ENCODE measurements around the gene DNAH3.

Gene DNAH3

DNA sequence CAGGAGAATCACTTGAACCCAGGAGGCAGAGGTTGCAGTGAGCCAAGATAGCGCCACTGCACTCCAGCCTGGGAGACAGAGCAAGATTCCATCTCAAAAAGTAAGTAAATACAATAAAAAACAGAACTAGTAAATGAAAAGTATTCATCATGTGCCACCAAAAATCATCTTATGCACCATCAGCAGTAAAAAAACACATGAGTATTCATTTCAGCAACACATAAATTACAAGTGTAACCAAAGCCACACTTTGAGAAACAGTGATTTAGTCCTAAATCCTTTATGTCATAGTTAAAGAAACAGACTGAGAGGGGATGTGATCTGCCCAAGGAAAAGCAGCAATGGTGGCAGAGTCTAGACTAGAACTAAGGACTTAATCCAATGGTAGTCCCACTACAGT, 263.4 kb downstream of the DNAH3 start:
- no peak overlapping the region for H3K4me3 ChIP-seq (ENCODE audit: low read length)
- H3K4me1 ChIP-seq (ENCODE audit: low read length), result no peaks in the 10 kb centered on the region
- TF ChIP-seq, protein P1, sequence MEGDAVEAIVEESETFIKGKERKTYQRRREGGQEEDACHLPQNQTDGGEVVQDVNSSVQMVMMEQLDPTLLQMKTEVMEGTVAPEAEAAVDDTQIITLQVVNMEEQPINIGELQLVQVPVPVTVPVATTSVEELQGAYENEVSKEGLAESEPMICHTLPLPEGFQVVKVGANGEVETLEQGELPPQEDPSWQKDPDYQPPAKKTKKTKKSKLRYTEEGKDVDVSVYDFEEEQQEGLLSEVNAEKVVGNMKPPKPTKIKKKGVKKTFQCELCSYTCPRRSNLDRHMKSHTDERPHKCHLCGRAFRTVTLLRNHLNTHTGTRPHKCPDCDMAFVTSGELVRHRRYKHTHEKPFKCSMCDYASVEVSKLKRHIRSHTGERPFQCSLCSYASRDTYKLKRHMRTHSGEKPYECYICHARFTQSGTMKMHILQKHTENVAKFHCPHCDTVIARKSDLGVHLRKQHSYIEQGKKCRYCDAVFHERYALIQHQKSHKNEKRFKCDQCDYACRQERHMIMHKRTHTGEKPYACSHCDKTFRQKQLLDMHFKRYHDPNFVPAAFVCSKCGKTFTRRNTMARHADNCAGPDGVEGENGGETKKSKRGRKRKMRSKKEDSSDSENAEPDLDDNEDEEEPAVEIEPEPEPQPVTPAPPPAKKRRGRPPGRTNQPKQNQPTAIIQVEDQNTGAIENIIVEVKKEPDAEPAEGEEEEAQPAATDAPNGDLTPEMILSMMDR (IDR thresholded peaks at IDR 0.05; ENCODE audit: low read depth, low read length), result no peak
- TF ChIP-seq EZH2phosphoT487 (IDR thresholded peaks at IDR 0.05; ENCODE audit: low read depth), result no peak
- H3K79me2 ChIP-seq (ENCODE audit: low read length), result no peaks in the 10 kb centered on the region
- no peak overlapping the region for H2AFZ ChIP-seq (ENCODE audit: low read depth, low read length)
- H3K27ac ChIP-seq (ENCODE audit: low read length), result no peak overlapping the region
- H3K9ac ChIP-seq (ENCODE audit: low read length), result no peak overlapping the region
- no peak overlapping the region for H3K4me2 ChIP-seq (ENCODE audit: low read length)
- H3K9me3 ChIP-seq (ENCODE audit: insufficient read depth, low read length), result no peaks in the 10 kb centered on the region
- H4K20me1 ChIP-seq (ENCODE audit: insufficient read depth, low read length), result no peaks in the 10 kb centered on the region
- no peaks in the 10 kb centered on the region for H3K36me3 ChIP-seq (replicated peaks; ENCODE audit: low read depth, low read length)
- H3K27me3 ChIP-seq (ENCODE audit: low read depth, low read length), result no peaks in the 10 kb centered on the region

DNA sequence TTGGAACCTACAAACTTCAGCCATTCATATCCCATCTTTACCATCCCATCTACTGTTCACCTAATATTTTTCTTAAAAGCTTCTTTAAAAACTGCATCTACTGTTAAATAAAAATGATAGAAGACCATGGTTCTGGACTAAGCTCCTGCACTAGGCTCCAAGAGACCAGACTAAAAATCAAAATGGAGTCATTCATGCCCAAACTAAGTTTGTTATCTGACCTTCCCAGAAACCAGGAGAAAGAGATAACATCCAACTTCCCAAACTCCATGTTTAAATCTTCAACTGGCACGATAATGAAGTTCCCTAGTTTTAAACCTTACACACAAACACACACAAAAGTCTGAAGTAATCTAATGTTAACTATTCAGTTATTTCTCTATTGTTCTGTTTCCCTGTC, 264.3 kb downstream of the DNAH3 start:
- no peaks in the 10 kb centered on the region for H4K20me1 ChIP-seq (ENCODE audit: insufficient read depth, low read length)
- H3K27ac ChIP-seq (ENCODE audit: low read length), result no peak overlapping the region
- no peaks in the 10 kb centered on the region for H3K36me3 ChIP-seq (replicated peaks; ENCODE audit: low read depth, low read length)
- H3K4me2 ChIP-seq (ENCODE audit: low read length), result no peak overlapping the region
- no peaks in the 10 kb centered on the region for H3K4me1 ChIP-seq (ENCODE audit: low read length)
- H3K4me3 ChIP-seq (ENCODE audit: low read length), result no peak overlapping the region
- H3K9ac ChIP-seq (ENCODE audit: low read length), result no peak overlapping the region
- H2AFZ ChIP-seq (ENCODE audit: low read depth, low read length), result no peak overlapping the region
- H3K27me3 ChIP-seq (ENCODE audit: low read depth, low read length), result no peaks in the 10 kb centered on the region
- TF ChIP-seq, protein P1 (IDR thresholded peaks at IDR 0.05; ENCODE audit: low read depth, low read length), result no peak
- TF ChIP-seq EZH2phosphoT487 (IDR thresholded peaks at IDR 0.05; ENCODE audit: low read depth), result no peak
- no peaks in the 10 kb centered on the region for H3K79me2 ChIP-seq (ENCODE audit: low read length)
- no peaks in the 10 kb centered on the region for H3K9me3 ChIP-seq (ENCODE audit: insufficient read depth, low read length)

DNA sequence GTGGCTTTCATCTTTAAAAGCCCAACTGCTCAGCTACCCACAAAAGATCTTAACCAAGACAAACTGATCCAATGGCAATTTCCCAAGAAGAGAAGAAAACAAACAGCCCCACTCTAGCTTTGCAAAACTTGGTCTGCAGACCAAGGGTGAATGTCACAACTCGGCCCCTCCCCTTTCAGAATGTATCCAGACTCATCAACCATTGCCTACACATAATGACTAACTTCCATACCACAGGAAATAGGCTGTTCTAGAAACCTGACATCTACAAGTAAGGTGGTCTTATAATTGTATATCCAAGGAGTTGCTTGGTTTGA, 266.4 kb downstream of the DNAH3 start:
- Histone ChIP-seq H3K79me2 (ENCODE audit: low read length) (no peaks in the 10 kb centered on the region), H3K27ac (ENCODE audit: low read length) (no peak overlapping the region), H4K20me1 (ENCODE audit: insufficient read depth, low read length) (no peaks in the 10 kb centered on the region), H3K27me3 (ENCODE audit: low read depth, low read length) (no peaks in the 10 kb centered on the region), H3K36me3 (replicated peaks; ENCODE audit: low read depth, low read length) (no peaks in the 10 kb centered on the region), H3K4me3 (ENCODE audit: low read length) (no peak overlapping the region), H3K4me2 (ENCODE audit: low read length) (no peak overlapping the region), H3K4me1 (ENCODE audit: low read length) (peaks cover 6% of the 10 kb centered on the region), H2AFZ (ENCODE audit: low read depth, low read length) (no peak overlapping the region), H3K9me3 (ENCODE audit: insufficient read depth, low read length) (no peaks in the 10 kb centered on the region), H3K9ac (ENCODE audit: low read length) (no peak overlapping the region)
- TF ChIP-seq, protein P1 (IDR thresholded peaks at IDR 0.05; ENCODE audit: low read depth, low read length), result no peak
- no peak for TF ChIP-seq EZH2phosphoT487 (IDR thresholded peaks at IDR 0.05; ENCODE audit: low read depth)

DNA sequence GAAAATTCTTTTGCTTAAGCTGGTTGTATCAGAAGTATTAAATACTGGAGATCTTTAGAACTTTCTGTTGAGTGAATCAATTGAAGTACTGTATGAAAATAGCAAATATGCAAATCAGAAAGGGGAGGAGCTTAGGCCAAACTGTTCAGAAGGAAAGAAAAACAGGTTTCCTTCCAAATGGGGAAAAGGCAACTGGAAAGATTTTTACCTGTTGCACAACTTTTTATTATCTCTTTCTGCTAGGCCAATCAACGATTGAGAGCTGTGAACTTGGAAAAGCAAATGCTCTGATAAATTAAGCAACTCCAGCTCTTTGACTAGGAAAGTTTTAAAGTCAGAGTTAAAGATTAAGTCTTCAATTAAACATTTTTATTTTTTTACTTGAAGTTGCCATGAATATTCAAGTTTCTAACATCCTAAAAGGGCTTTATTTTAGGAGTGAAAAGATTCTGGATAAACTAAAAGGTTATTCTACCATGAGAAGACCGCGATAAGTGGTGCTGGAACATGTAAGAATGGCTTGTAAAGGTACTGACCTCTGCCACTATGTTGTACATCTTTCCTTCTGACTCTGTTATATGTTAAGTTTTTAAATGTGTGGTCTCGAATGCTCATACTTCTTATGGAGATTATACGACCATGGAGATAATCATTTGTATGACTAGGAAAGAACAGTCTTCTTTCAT, 266.9 kb downstream of the DNAH3 start:
- no peaks in the 10 kb centered on the region for H3K9me3 ChIP-seq (ENCODE audit: insufficient read depth, low read length)
- H3K4me1 ChIP-seq (ENCODE audit: low read length), result peaks cover 11% of the 10 kb centered on the region
- H2AFZ ChIP-seq (ENCODE audit: low read depth, low read length), result no peak overlapping the region
- H3K27ac ChIP-seq (ENCODE audit: low read length), result no peak overlapping the region
- H3K4me2 ChIP-seq (ENCODE audit: low read length), result no peak overlapping the region
- no peaks in the 10 kb centered on the region for H3K79me2 ChIP-seq (ENCODE audit: low read length)
- H3K36me3 ChIP-seq (replicated peaks; ENCODE audit: low read depth, low read length), result no peaks in the 10 kb centered on the region
- H3K9ac ChIP-seq (ENCODE audit: low read length), result no peak overlapping the region
- TF ChIP-seq EZH2phosphoT487 (IDR thresholded peaks at IDR 0.05; ENCODE audit: low read depth), result no peak
- H3K27me3 ChIP-seq (ENCODE audit: low read depth, low read length), result no peaks in the 10 kb centered on the region
- no peak overlapping the region for H3K4me3 ChIP-seq (ENCODE audit: low read length)
- H4K20me1 ChIP-seq (ENCODE audit: insufficient read depth, low read length), result no peaks in the 10 kb centered on the region
